ENCODE data around the gene NMNAT2. TPM values are rescaled to one million over a fixed set of nuclear protein-coding genes. Genes with fewer than 3 reads are reported as not detected.

NMNAT2 gene
- total and polyA plus RNA-seq, 2 of the 8 experiments (the other 6 are each of a cell fraction or from before 2014, with no cell fraction given) = 6.5 to 20.9 TPM

GRCh38 chr1:183247484-183247883 lies 170.7 kb downstream of the NMNAT2 start (continued):
- TF ChIP-seq, protein P1, sequence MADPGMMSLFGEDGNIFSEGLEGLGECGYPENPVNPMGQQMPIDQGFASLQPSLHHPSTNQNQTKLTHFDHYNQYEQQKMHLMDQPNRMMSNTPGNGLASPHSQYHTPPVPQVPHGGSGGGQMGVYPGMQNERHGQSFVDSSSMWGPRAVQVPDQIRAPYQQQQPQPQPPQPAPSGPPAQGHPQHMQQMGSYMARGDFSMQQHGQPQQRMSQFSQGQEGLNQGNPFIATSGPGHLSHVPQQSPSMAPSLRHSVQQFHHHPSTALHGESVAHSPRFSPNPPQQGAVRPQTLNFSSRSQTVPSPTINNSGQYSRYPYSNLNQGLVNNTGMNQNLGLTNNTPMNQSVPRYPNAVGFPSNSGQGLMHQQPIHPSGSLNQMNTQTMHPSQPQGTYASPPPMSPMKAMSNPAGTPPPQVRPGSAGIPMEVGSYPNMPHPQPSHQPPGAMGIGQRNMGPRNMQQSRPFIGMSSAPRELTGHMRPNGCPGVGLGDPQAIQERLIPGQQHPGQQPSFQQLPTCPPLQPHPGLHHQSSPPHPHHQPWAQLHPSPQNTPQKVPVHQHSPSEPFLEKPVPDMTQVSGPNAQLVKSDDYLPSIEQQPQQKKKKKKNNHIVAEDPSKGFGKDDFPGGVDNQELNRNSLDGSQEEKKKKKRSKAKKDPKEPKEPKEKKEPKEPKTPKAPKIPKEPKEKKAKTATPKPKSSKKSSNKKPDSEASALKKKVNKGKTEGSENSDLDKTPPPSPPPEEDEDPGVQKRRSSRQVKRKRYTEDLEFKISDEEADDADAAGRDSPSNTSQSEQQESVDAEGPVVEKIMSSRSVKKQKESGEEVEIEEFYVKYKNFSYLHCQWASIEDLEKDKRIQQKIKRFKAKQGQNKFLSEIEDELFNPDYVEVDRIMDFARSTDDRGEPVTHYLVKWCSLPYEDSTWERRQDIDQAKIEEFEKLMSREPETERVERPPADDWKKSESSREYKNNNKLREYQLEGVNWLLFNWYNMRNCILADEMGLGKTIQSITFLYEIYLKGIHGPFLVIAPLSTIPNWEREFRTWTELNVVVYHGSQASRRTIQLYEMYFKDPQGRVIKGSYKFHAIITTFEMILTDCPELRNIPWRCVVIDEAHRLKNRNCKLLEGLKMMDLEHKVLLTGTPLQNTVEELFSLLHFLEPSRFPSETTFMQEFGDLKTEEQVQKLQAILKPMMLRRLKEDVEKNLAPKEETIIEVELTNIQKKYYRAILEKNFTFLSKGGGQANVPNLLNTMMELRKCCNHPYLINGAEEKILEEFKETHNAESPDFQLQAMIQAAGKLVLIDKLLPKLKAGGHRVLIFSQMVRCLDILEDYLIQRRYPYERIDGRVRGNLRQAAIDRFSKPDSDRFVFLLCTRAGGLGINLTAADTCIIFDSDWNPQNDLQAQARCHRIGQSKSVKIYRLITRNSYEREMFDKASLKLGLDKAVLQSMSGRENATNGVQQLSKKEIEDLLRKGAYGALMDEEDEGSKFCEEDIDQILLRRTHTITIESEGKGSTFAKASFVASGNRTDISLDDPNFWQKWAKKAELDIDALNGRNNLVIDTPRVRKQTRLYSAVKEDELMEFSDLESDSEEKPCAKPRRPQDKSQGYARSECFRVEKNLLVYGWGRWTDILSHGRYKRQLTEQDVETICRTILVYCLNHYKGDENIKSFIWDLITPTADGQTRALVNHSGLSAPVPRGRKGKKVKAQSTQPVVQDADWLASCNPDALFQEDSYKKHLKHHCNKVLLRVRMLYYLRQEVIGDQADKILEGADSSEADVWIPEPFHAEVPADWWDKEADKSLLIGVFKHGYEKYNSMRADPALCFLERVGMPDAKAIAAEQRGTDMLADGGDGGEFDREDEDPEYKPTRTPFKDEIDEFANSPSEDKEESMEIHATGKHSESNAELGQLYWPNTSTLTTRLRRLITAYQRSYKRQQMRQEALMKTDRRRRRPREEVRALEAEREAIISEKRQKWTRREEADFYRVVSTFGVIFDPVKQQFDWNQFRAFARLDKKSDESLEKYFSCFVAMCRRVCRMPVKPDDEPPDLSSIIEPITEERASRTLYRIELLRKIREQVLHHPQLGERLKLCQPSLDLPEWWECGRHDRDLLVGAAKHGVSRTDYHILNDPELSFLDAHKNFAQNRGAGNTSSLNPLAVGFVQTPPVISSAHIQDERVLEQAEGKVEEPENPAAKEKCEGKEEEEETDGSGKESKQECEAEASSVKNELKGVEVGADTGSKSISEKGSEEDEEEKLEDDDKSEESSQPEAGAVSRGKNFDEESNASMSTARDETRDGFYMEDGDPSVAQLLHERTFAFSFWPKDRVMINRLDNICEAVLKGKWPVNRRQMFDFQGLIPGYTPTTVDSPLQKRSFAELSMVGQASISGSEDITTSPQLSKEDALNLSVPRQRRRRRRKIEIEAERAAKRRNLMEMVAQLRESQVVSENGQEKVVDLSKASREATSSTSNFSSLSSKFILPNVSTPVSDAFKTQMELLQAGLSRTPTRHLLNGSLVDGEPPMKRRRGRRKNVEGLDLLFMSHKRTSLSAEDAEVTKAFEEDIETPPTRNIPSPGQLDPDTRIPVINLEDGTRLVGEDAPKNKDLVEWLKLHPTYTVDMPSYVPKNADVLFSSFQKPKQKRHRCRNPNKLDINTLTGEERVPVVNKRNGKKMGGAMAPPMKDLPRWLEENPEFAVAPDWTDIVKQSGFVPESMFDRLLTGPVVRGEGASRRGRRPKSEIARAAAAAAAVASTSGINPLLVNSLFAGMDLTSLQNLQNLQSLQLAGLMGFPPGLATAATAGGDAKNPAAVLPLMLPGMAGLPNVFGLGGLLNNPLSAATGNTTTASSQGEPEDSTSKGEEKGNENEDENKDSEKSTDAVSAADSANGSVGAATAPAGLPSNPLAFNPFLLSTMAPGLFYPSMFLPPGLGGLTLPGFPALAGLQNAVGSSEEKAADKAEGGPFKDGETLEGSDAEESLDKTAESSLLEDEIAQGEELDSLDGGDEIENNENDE (IDR thresholded peaks at IDR 0.05; ENCODE audit: insufficient replicate concordance, low read length) = no peak
- TF ChIP-seq SP4 (IDR thresholded peaks at IDR 0.05; ENCODE audit: low read length) (no peak), PHF8 (conservative IDR thresholded peaks at IDR 0.05; ENCODE audit: low read depth, low read length) (no peak), MAX (IDR thresholded peaks at IDR 0.05) (no peak), ATF2 (IDR thresholded peaks at IDR 0.05; ENCODE audit: low read length) (no peak), KDM1A (IDR thresholded peaks at IDR 0.05; ENCODE audit: borderline replicate concordance, low read length) (no peak), SIRT6 (IDR thresholded peaks at IDR 0.05; ENCODE audit: low read length) (no peak)
